PC-9 (cell line): ENCODE data around the gene PCGF2.

Experiments used
- CTCF ChIP-seq: fragments of 200-600 bp; sonication (generic); conservative IDR thresholded peaks from 2 replicates; pipeline ENCODE4 v1.6.1; 2017; ENCODE audit warnings: mixed run types, antibody characterized with exemption, mild to moderate bottlenecking, moderate library complexity
- EZH2 ChIP-seq: fragments of 200-600 bp; sonication (generic); IDR thresholded peaks from 2 replicates; pipeline ENCODE4 v1.8.0; 2017; ENCODE audit warnings: antibody characterized with exemption, low read depth

DNA sequence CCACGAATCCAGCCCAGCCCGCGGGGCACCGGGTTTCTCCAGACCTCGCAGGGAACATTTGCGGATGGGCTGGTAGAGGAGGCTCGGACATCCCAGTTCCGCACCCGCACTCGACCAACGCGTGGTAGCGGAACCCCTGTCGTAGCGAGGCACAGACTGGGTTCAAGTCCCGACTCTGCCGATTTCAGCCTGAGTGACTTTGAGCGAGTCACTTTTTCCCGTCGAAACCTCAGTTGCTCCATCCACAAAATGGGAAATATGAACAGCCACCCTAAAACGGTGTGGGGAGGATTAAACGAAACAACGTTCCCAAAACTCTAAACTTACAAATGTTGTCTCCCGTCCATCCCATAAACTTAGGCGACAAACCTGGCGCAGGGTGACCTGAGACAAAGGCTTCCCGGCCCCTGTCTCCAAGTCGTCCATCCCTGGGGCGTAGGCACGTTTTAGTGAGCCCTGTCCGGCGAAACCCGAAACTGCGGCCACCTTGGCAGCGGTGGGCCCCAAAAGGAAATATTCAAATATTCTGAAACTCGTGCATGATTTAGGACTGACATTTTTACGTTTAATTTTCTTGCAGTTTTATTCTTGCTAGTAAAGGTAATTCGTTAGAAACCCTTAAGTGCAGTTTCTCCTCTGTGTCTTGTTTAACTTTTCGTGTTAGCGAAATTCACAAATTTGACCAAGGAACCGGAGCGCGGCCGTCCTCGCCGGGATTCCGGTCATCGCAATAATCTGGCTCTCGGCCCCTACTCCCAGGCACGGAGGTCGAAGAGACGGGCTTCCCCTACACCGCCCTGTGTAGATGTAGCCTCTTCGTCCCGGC lies 45.0 kb downstream of the PCGF2 start:
- TF ChIP-seq CTCF (no peak), EZH2 (no peak)
